ENCODE measurements around the gene BAX.

Gene BAX

GRCh38 chr19:48964205-48965039 is 9.7 kb downstream of the BAX start:
- peaks cover 42% of the 10 kb centered on the region for H3K4me1 ChIP-seq (ENCODE audit: low read length)
- no peaks in the 10 kb centered on the region for H3K36me3 ChIP-seq (replicated peaks; ENCODE audit: insufficient read depth, low read length)
- H3K9me3 ChIP-seq (replicated peaks; ENCODE audit: insufficient read depth, low read length): no peaks in the 10 kb centered on the region
- no peak for TF ChIP-seq EZH2 (optimal IDR thresholded peaks at IDR 0.05; ENCODE audit: low read depth, low read length)
- no peak for TF ChIP-seq EZH2phosphoT487 (IDR thresholded peaks at IDR 0.05; ENCODE audit: low read length)
- TF ChIP-seq CTCF (IDR thresholded peaks at IDR 0.05; ENCODE audit: low read length): no peak
- peaks cover 21% of the 10 kb centered on the region for H3K79me2 ChIP-seq (ENCODE audit: low read length)
- peak overlapping the region; percentile 66; the same call in 1 of the 2 replicates for H3K27ac ChIP-seq (ENCODE audit: low read length)
- peaks cover 55% of the 10 kb centered on the region for H3F3A ChIP-seq (ENCODE audit: insufficient read depth, low read length)
- peak overlapping the region; percentile 75 for H3K4me2 ChIP-seq (ENCODE audit: low read depth, low read length)
- peak overlapping the region; percentile 55 for H3K4me3 ChIP-seq (ENCODE audit: low read length)
- no peaks in the 10 kb centered on the region for H3K9me2 ChIP-seq (replicated peaks; ENCODE audit: insufficient read depth, low read length)
- H3K9ac ChIP-seq (ENCODE audit: low read length): peak overlapping the region; percentile 41; the same call in 1 of the 2 replicates
- DNase-seq: no peak
- H2AFZ ChIP-seq (ENCODE audit: low read length): peak overlapping the region; percentile 10
- H4K20me1 ChIP-seq (ENCODE audit: insufficient read depth, low read length): no peaks in the 10 kb centered on the region
- H3K27me3 ChIP-seq (replicated peaks; ENCODE audit: insufficient read depth, low read length): no peaks in the 10 kb centered on the region

GRCh38 chr19:48965040-48965805 is 10.5 kb downstream of the BAX start, which contains the start of gene FTL:
Gene FTL (plus strand): TSS chr19:48965309. CDS start chr19:48965508, 199 bp downstream.
- peak within 1 kb of the TSS; percentile 19 for H2AFZ ChIP-seq (ENCODE audit: low read length)
- peaks cover 55% of the 10 kb centered on the region for H3F3A ChIP-seq (ENCODE audit: insufficient read depth, low read length)

More at GRCh38 chr19:48965040-48965805, 10.5 kb downstream of the BAX start, which contains the start of gene FTL:
- peak; percentile 95 for DNase-seq
- no peaks in the 10 kb centered on the region for H3K9me3 ChIP-seq (replicated peaks; ENCODE audit: insufficient read depth, low read length)
- H4K20me1 ChIP-seq (ENCODE audit: insufficient read depth, low read length): no peaks in the 10 kb centered on the region
- H3K4me2 ChIP-seq (ENCODE audit: low read depth, low read length): peak within 1 kb of the TSS; percentile 85
- no peaks in the 10 kb centered on the region for H3K9me2 ChIP-seq (replicated peaks; ENCODE audit: insufficient read depth, low read length)
- H3K4me1 ChIP-seq (ENCODE audit: low read length): peaks cover 42% of the 10 kb centered on the region
- no peaks in the 10 kb centered on the region for H3K36me3 ChIP-seq (replicated peaks; ENCODE audit: insufficient read depth, low read length)
- peak within 1 kb of the TSS; percentile 73 for H3K27ac ChIP-seq (ENCODE audit: low read length)
- H3K9ac ChIP-seq (ENCODE audit: low read length): peak within 1 kb of the TSS; percentile 83
- peaks cover 21% of the 10 kb centered on the region for H3K79me2 ChIP-seq (ENCODE audit: low read length)
- no peaks in the 10 kb centered on the region for H3K27me3 ChIP-seq (replicated peaks; ENCODE audit: insufficient read depth, low read length)
- peak within 1 kb of the TSS; percentile 94 for H3K4me3 ChIP-seq (ENCODE audit: low read length)
- no peak for TF ChIP-seq CTCF (IDR thresholded peaks at IDR 0.05; ENCODE audit: low read length)
- no peak for TF ChIP-seq EZH2 (optimal IDR thresholded peaks at IDR 0.05; ENCODE audit: low read depth, low read length)
- TF ChIP-seq EZH2phosphoT487 (IDR thresholded peaks at IDR 0.05; ENCODE audit: low read length): no peak
